Activated CD4-positive, alpha-beta T cell treated with anti-CD3 and anti-CD28 coated beads, Interleukin-2, amount 10 ng/mL, durations not matched to agents 7 days and 5 days (primary cell): ENCODE data around the gene MTUS2. TPM values are rescaled to one million over a fixed set of nuclear protein-coding genes. Genes with fewer than 3 reads are reported as not detected.

Source experiments
- CTCF ChIA-PET: fragments of 350-600 bp; sonication (Branson Sonifier 250); formaldehyde crosslinking; loops from one replicate; lab custom pipeline; 2021; ENCODE audit warnings: antibody characterized with exemption; lab: Charles Lee
- POLR2A ChIA-PET: fragments of 350-600 bp; sonication (Branson Sonifier 250); formaldehyde crosslinking; loops from one replicate; lab custom pipeline; 2021; ENCODE audit warnings: antibody characterized with exemption; lab: Charles Lee
- DNase-seq: peaks from one replicate; pipeline ENCODE4 v3.0.0-alpha.2; 2020
- H3K27ac Mint-ChIP-seq: one replicate; pipeline ENCODE4 v1.8.0; 2021; ENCODE audit warnings: mild to moderate bottlenecking, moderate library complexity, mixed read lengths
- H3K27me3 Mint-ChIP-seq: one replicate; pipeline ENCODE4 v1.8.0; 2021; ENCODE audit warnings: mixed read lengths
- H3K36me3 Mint-ChIP-seq: one replicate; pipeline ENCODE4 v1.8.0; 2021; ENCODE audit warnings: low read depth, mixed read lengths
- H3K4me1 Mint-ChIP-seq: one replicate; pipeline ENCODE4 v1.8.0; 2021; ENCODE audit warnings: mixed read lengths
- H3K4me3 Mint-ChIP-seq: one replicate; pipeline ENCODE4 v1.8.0; 2021; ENCODE audit warnings: mild to moderate bottlenecking, moderate library complexity, mixed read lengths
- H3K9me3 Mint-ChIP-seq: one replicate; pipeline ENCODE4 v1.8.0; 2021; ENCODE audit warnings: mixed read lengths
- total RNA-seq, 2 experiments: library from RNA; stranded (reverse); gene quantifications; one replicate each; pipeline ENCODE4 v1.2.3, GENCODE V29; 2021

The MTUS2 gene
- total RNA-seq, 2 experiments from 2014 or later = not detected

GRCh38 chr13:29550430-29550988, 730.4 kb downstream of the MTUS2 start:
- H3K4me3 Mint-ChIP-seq = no peak overlapping the region
- CTCF ChIA-PET = no interaction called here
- no peak overlapping the region for H3K27ac Mint-ChIP-seq
- no peak for DNase-seq
- H3K27me3 Mint-ChIP-seq = no peaks in the 10 kb centered on the region
- H3K9me3 Mint-ChIP-seq = no peaks in the 10 kb centered on the region
- peaks cover 39% of the 10 kb centered on the region for H3K36me3 Mint-ChIP-seq
- peaks cover 4% of the 10 kb centered on the region for H3K4me1 Mint-ChIP-seq
- POLR2A ChIA-PET = no interaction called here

DNA sequence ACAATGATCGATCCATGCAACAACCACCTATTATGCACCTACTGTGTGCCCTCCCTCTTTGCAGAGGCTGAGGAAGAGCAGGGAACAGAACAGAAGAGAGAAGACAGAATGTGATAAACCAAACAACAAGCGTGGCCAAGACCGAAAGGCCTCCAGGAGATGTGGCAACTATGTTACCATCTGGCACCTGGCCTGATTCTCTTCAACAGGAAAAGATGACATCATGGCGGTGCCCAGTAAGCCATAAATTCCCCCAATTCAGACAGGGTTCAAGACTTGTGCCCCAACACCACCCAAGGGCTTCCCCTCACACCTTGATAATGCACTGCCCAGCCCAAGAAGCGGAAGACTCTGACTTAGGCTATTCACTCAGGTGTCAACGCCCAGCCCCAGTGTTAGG, 731.1 kb downstream of the MTUS2 start:
- ChIA-PET CTCF (no interaction called here), POLR2A (no interaction called here)
- H3K27me3 Mint-ChIP-seq = no peaks in the 10 kb centered on the region
- H3K4me1 Mint-ChIP-seq = peaks cover 4% of the 10 kb centered on the region
- no peak for DNase-seq
- no peak overlapping the region for H3K4me3 Mint-ChIP-seq
- peaks cover 39% of the 10 kb centered on the region for H3K36me3 Mint-ChIP-seq
- no peaks in the 10 kb centered on the region for H3K9me3 Mint-ChIP-seq
- H3K27ac Mint-ChIP-seq = no peak overlapping the region

Other genes with a start within 250 kb of the MTUS2 start
- gene POMP, start 161.2 kb upstream of the MTUS2 start, total RNA-seq = 10 to 100 TPM; 66.7 to 67.8 TPM
- gene SLC46A3, start 101.4 kb upstream of the MTUS2 start, total RNA-seq = 10 to 100 TPM; 15.2 to 17.6 TPM